GM19043 (cell line): Measurements from ENCODE around the gene DNAJC11.

Source experiments
- ATAC-seq: cut with Tn5 transposase; IDR thresholded peaks from one replicate; pipeline ENCODE4 v1.9.1; 2021; ENCODE audit warnings: low read depth; ENCODE audit not compliant: unreplicated experiment

The DNAJC11 gene

DNA sequence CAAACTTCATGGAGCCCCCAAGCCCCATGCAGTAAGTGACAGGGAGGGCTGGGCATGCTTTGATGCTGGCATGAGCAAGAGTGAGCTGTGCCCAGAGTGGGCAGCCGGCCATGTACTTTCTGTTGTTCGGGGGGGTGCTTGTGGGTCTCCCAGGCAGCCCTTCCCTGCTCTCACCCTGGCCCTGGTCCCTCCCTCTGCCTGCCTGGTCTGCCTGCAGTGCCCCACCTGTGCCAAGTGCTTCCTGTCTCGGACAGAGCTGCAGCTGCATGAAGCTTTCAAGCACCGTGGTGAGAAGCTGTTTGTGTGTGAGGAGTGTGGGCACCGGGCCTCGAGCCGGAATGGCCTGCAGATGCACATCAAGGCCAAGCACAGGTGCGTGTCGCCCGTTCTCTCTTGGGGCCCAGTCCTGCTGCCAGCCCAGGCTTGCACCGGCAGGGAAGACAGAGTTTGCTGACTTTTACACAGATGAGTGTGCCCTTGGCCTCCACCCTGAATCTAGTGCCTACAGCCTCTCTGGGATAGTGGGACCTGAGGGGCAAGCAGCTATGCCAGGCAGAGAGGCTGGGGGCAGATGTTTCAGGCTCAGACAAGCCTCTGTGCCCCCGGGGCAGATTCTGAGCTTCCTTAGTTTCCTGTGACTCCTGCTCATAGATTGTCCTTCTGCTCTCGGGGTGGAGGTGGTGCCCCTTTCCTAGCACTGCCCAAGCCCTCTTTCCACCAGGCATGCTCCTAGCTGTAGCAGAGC is 114.2 kb downstream of the DNAJC11 start:
- ATAC-seq = no peak

DNA sequence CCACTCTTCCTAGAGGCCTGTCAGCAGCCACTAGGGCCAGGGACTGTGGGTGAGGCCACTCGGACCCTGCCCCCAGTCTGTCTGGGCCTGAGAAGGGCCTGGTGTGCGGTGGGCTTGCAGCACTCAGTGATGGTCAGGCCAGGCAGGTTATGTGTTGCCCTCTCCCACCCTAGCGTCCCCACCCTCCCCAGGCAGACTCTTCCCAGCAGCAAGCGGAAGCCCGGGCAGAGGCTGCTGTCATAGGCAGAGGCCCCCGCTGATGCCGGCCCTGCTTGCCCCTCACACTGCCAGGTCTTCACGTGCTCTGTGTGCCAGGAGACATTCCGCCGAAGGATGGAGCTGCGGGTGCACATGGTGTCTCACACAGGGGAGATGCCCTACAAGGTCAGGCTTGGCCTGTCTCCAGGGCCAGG is 115.2 kb downstream of the DNAJC11 start:
- ATAC-seq = no peak

DNA sequence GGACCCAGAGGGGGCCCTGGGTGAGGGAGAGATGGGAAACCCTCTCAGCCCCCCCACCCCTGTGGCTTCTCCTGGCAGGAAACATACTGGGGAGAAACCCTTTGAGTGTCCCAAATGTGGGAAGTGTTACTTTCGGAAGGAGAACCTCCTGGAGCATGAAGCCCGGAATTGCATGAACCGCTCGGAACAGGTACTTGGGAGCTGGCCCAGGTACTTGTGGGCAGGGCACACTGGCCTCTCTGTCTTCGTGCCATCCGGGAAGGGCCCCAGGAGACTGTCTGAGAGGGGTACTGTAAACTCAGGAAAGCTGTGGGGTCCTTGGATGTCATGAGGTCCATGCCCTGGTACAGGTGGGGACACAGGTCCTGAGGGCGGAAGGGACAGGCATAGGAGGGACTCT is 115.8 kb downstream of the DNAJC11 start:
- no peak for ATAC-seq

- no peak for ATAC-seq
Observed at GRCh38 chr1:6585081-6585722, 116.4 kb downstream of the DNAJC11 start.
